ENCODE data around the gene FREM1.

DNA sequence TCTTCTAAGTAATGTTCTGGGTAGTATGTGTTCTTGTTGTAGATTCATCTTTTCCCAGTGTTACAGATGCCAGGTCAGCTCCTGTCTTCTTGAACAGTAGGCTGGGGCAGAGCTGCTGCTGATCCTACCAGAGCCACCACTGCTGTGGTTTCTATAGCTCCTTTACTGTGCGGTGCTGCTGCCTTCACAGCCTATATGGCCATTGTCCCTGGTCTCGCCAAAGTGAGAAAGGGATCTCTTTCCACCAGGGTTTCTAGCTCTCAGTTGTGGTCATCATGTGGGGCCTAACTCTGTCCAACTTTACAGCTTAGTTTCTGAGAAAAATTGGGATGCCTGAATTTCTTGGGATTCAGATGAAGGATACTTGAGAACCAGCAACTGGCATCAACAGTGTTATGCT is 116.8 kb downstream of the FREM1 start:
- TF ChIP-seq, protein P1, sequence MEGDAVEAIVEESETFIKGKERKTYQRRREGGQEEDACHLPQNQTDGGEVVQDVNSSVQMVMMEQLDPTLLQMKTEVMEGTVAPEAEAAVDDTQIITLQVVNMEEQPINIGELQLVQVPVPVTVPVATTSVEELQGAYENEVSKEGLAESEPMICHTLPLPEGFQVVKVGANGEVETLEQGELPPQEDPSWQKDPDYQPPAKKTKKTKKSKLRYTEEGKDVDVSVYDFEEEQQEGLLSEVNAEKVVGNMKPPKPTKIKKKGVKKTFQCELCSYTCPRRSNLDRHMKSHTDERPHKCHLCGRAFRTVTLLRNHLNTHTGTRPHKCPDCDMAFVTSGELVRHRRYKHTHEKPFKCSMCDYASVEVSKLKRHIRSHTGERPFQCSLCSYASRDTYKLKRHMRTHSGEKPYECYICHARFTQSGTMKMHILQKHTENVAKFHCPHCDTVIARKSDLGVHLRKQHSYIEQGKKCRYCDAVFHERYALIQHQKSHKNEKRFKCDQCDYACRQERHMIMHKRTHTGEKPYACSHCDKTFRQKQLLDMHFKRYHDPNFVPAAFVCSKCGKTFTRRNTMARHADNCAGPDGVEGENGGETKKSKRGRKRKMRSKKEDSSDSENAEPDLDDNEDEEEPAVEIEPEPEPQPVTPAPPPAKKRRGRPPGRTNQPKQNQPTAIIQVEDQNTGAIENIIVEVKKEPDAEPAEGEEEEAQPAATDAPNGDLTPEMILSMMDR (IDR thresholded peaks at IDR 0.05) = no peak
- TF ChIP-seq EZH2 (IDR thresholded peaks at IDR 0.05; ENCODE audit: borderline replicate concordance, insufficient read depth, low read depth, low read length, poor library complexity, severe bottlenecking) = no peak
